PC-9 (cell line): ENCODE measurements around the gene POLR1D. TPM values are rescaled to one million over a fixed set of nuclear protein-coding genes. Genes with fewer than 3 reads are reported as not detected.
"Not testable (repeated sequence)": the region's sequence is repeated elsewhere in the genome, so short reads cannot be mapped to it uniquely, and the experiment has no call there.

Experiments used
- BruUV-seq: library from RNA; stranded (reverse); fragments of 400-500 nt; replicated peaks from 2 replicates; lab custom pipeline; 2021; lab: Mats Ljungman, UMichigan
- CTCF ChIA-PET: fragments of 300-600 bp; sonication (Branson Sonifier 250); formaldehyde crosslinking; loops from one replicate; lab custom pipeline; 2022; ENCODE audit warnings: antibody characterized with exemption; lab: Charles Lee
- POLR2A ChIA-PET: fragments of 300-600 bp; sonication (Branson Sonifier 250); formaldehyde crosslinking; loops from one replicate; lab custom pipeline; 2022; ENCODE audit warnings: antibody characterized with exemption; ENCODE audit not compliant: unreplicated experiment; lab: Charles Lee
- DNase-seq, 2 experiments: peaks; one replicate each; pipeline versions ENCODE4 v3.0.0 to v3.0.0-alpha.2; 2015 to 2022; ENCODE audit warnings: mixed read lengths in 1 of 2
- H2AFZ ChIP-seq: fragments of 200-600 bp; sonication (generic); 2 replicates; pipeline ENCODE4 v1.8.1; 2017; ENCODE audit warnings: antibody characterized with exemption
- H3F3A ChIP-seq: fragments of 200-600 bp; sonication (generic); 2 replicates; pipeline ENCODE4 v1.8.1; 2017; ENCODE audit warnings: antibody characterized with exemption, mild to moderate bottlenecking, low read depth; ENCODE audit not compliant: insufficient read depth
- H3K27ac ChIP-seq: fragments of 200-600 bp; sonication (generic); 2 replicates; pipeline ENCODE4 v1.6.1; 2016; ENCODE audit warnings: mixed run types
- H3K27me3 ChIP-seq: fragments of 200-600 bp; sonication (generic); 2 replicates; pipeline ENCODE4 v1.6.1; 2016; ENCODE audit warnings: low read depth, mixed run types; ENCODE audit not compliant: insufficient read depth
- H3K36me3 ChIP-seq: fragments of 200-600 bp; sonication (generic); 2 replicates; pipeline ENCODE4 v1.6.1; 2016; ENCODE audit warnings: low read depth, mixed run types
- H3K4me1 ChIP-seq: fragments of 200-600 bp; sonication (generic); replicated peaks from 2 replicates; pipeline ENCODE4 v1.6.1; 2016; ENCODE audit warnings: mixed run types; ENCODE audit not compliant: insufficient read depth
- H3K4me2 ChIP-seq: fragments of 200-600 bp; sonication (generic); 2 replicates; pipeline ENCODE4 v1.6.1; 2017; ENCODE audit warnings: mixed run types
- H3K4me3 ChIP-seq: fragments of 200-600 bp; sonication (generic); 2 replicates; pipeline ENCODE4 v1.6.1; 2016; ENCODE audit warnings: mixed run types
- H3K79me2 ChIP-seq: fragments of 200-600 bp; sonication (generic); 2 replicates; pipeline ENCODE4 v1.6.1; 2017; ENCODE audit warnings: low read depth, mixed run types
- H3K9me2 ChIP-seq: fragments of 200-600 bp; sonication (generic); 2 replicates; pipeline ENCODE4 v1.8.1; 2017; ENCODE audit warnings: mild to moderate bottlenecking; ENCODE audit not compliant: insufficient read depth
- H3K9me3 ChIP-seq: fragments of 200-600 bp; sonication (generic); 2 replicates; pipeline ENCODE4 v1.8.1; 2016; ENCODE audit warnings: low read depth; ENCODE audit not compliant: insufficient read depth
- H4K20me1 ChIP-seq: fragments of 200-600 bp; sonication (generic); 2 replicates; pipeline ENCODE4 v1.8.1; 2017; ENCODE audit not compliant: insufficient read depth
- EZH2 ChIP-seq: fragments of 200-600 bp; sonication (generic); IDR thresholded peaks from 2 replicates; pipeline ENCODE4 v1.8.0; 2017; ENCODE audit warnings: antibody characterized with exemption, low read depth
- intact Hi-C: fragments of 100-400 bp; cut with micrococcal nuclease; formaldehyde crosslinking; loops from one replicate; pipeline ENCODE4 v1.10.0; 2022; ENCODE audit not compliant: unreplicated experiment
- total RNA-seq: library from RNA; stranded (reverse); gene quantifications from 2 replicates; pipeline ENCODE4 v1.2.3, GENCODE V29; 2021
- TF ChIP-seq, protein P1 (sequence below): fragments of 200-600 bp; sonication (generic); conservative IDR thresholded peaks from 2 replicates; pipeline ENCODE4 v1.6.1; 2017; ENCODE audit warnings: mixed run types, antibody characterized with exemption, mild to moderate bottlenecking, moderate library complexity

Gene POLR1D
- total RNA-seq, 1 experiment from 2014 or later: 119 TPM

- peaks cover 83% of the 10 kb centered on the region for H3K79me2 ChIP-seq
- H3K4me2 ChIP-seq: no peak overlapping the region
- H3K4me1 ChIP-seq: peaks cover 11% of the 10 kb centered on the region
- H2AFZ ChIP-seq: no peak overlapping the region
- H3K27ac ChIP-seq: no peak overlapping the region
- ChIA-PET POLR2A (interaction anchor here (0.6 to 0.7 kb wide), 2 partner anchors 16 to 38 kb away, joined by 3 to 4 read pairs; no protein-coding TSS in a partner anchor), CTCF (no interaction called here)
- H3K9me3 ChIP-seq: no peaks in the 10 kb centered on the region
- H3K27me3 ChIP-seq: no peaks in the 10 kb centered on the region
- DNase-seq: no peak
- intact Hi-C loops: no loop called here
- peaks cover 35% of the 10 kb centered on the region; the same call in 1 of the 2 replicates for H3K36me3 ChIP-seq
- 0 out of 2 replicates have a peak, but pooled peaks cover 6% of the 10 kb centered on the region for H3F3A ChIP-seq
- no TSS peak for BruUV-seq
- H3K4me3 ChIP-seq: no peak overlapping the region
- TF ChIP-seq, protein P1, sequence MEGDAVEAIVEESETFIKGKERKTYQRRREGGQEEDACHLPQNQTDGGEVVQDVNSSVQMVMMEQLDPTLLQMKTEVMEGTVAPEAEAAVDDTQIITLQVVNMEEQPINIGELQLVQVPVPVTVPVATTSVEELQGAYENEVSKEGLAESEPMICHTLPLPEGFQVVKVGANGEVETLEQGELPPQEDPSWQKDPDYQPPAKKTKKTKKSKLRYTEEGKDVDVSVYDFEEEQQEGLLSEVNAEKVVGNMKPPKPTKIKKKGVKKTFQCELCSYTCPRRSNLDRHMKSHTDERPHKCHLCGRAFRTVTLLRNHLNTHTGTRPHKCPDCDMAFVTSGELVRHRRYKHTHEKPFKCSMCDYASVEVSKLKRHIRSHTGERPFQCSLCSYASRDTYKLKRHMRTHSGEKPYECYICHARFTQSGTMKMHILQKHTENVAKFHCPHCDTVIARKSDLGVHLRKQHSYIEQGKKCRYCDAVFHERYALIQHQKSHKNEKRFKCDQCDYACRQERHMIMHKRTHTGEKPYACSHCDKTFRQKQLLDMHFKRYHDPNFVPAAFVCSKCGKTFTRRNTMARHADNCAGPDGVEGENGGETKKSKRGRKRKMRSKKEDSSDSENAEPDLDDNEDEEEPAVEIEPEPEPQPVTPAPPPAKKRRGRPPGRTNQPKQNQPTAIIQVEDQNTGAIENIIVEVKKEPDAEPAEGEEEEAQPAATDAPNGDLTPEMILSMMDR: no peak
- no peak for TF ChIP-seq EZH2
- H3K9me2 ChIP-seq: no peaks in the 10 kb centered on the region
- H4K20me1 ChIP-seq: peaks cover 38% of the 10 kb centered on the region
These were observed 6.4 kb downstream of the POLR1D start for GRCh38 chr13:27628081-27628480.

GRCh38 chr13:27628766-27629165 lies 7.1 kb downstream of the POLR1D start:
- H3F3A ChIP-seq, intact Hi-C loops, H3K27ac ChIP-seq, DNase-seq, CTCF ChIA-PET, H3K27me3 ChIP-seq, H3K4me2 ChIP-seq, H3K9me2 ChIP-seq, H2AFZ ChIP-seq, H3K4me3 ChIP-seq, BruUV-seq, H3K9me3 ChIP-seq, H3K4me1 ChIP-seq: not testable (repeated sequence)
- peaks cover 32% of the 10 kb centered on the region for H4K20me1 ChIP-seq
- POLR2A ChIA-PET: interaction anchor here (0.7 kb wide), 1 partner anchor 17 kb away, joined by 3 read pairs; no protein-coding TSS in a partner anchor
- H3K36me3 ChIP-seq: peaks cover 37% of the 10 kb centered on the region; the same call in 1 of the 2 replicates
- peaks cover 82% of the 10 kb centered on the region for H3K79me2 ChIP-seq

DNA sequence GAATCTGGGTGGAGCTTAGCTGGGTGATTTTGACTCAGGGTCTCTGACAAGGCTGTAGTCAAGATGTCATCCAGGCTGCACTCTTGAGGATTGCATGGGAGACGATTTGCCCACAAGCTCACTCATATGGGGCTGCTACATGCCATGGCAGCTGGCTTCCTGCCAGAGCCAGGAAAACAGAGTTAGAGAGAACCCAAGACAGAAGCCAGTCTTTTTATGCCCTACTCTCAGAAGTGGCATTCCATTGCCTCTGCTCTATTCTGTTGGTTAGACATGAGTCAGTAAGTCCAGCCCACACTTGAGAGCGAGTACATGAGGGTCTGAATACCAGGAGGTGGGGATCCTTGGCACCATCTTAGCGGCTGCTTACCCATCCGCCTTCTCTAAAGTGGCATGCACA lies 9.5 kb downstream of the POLR1D start:
- no peaks in the 10 kb centered on the region for H3K9me2 ChIP-seq
- no peak overlapping the region for H3K27ac ChIP-seq
- no peak overlapping the region for H3K4me3 ChIP-seq
- CTCF ChIA-PET: no interaction called here
- POLR2A ChIA-PET: no interaction called here
- BruUV-seq: no TSS peak
- no peak overlapping the region for H3K4me2 ChIP-seq
- no peak for TF ChIP-seq EZH2
- TF ChIP-seq, protein P1: no peak
- H3K36me3 ChIP-seq: peaks cover 25% of the 10 kb centered on the region; the same call in 1 of the 2 replicates
- peaks cover 70% of the 10 kb centered on the region for H3K79me2 ChIP-seq
- H2AFZ ChIP-seq: no peak overlapping the region
- H3K9me3 ChIP-seq: no peaks in the 10 kb centered on the region
- H3K4me1 ChIP-seq: no peaks in the 10 kb centered on the region
- intact Hi-C loops: no loop called here
- 0 out of 2 replicates have a peak, but pooled peaks cover 6% of the 10 kb centered on the region for H3F3A ChIP-seq
- H4K20me1 ChIP-seq: peaks cover 37% of the 10 kb centered on the region
- DNase-seq: no peak
- no peaks in the 10 kb centered on the region for H3K27me3 ChIP-seq

- Histone ChIP-seq H3K4me2 (no peak overlapping the region), H3K27ac (no peak overlapping the region), H2AFZ (no peak overlapping the region), H3K79me2 (peaks cover 70% of the 10 kb centered on the region), H3K9me3 (no peaks in the 10 kb centered on the region), H3F3A (0 out of 2 replicates have a peak, but pooled peaks cover 6% of the 10 kb centered on the region), H3K4me3 (no peak overlapping the region), H3K27me3 (no peaks in the 10 kb centered on the region), H4K20me1 (peaks cover 42% of the 10 kb centered on the region), H3K9me2 (no peaks in the 10 kb centered on the region), H3K4me1 (no peaks in the 10 kb centered on the region), H3K36me3 (peaks cover 20% of the 10 kb centered on the region; the same call in 1 of the 2 replicates)
- POLR2A ChIA-PET: no interaction called here
- intact Hi-C loops: no loop called here
- TF ChIP-seq, protein P1: no peak
- no peak for TF ChIP-seq EZH2
- DNase-seq: no peak
- CTCF ChIA-PET: no interaction called here
- no TSS peak for BruUV-seq
These were observed 10.0 kb downstream of the POLR1D start for GRCh38 chr13:27631665-27632064.
